ENCODE measurements around the gene SV2C. TPM values are rescaled to one million over a fixed set of nuclear protein-coding genes. Genes with fewer than 3 reads are reported as not detected.

The SV2C gene
- total RNA-seq, 1 experiment from 2014 or later, result not detected

DNA sequence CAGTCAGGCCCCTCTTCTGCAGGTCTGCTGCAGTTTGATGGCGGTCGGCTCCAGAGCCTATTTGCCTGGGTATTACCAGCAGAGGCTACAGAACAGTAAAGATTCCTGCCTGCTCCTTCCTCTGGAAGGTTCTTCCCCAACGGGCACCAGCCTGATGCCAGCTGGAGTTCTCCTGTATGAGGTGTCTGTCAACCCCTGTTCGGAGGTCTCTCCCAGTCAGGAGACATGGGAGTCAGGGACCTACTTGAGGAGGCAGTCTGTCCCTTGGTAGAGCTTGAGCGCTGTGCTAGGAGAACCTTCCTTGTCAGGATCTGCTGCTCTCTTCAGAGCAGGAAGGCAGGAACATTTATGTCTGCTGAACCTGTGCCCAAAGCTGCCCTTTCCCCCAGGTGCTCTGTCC, 181.5 kb downstream of the SV2C start:
- intact Hi-C loops (cut with micrococcal nuclease), result no loop called here
- Mint-ChIP-seq H3K27me3 (ENCODE audit: insufficient read depth, unreplicated experiment) (peaks cover 77% of the 10 kb centered on the region), H3K4me3 (ENCODE audit: unreplicated experiment) (no peak overlapping the region), H3K9me3 (ENCODE audit: unreplicated experiment) (peaks cover 7% of the 10 kb centered on the region), H3K36me3 (ENCODE audit: insufficient read depth, unreplicated experiment) (no peaks in the 10 kb centered on the region), H3K4me1 (ENCODE audit: insufficient read depth, unreplicated experiment) (no peaks in the 10 kb centered on the region), H3K27ac (ENCODE audit: low read depth, unreplicated experiment) (no peak overlapping the region)
- DNase-seq (ENCODE audit: unreplicated experiment), result no peak
- ChIA-PET POLR2A (interaction anchor here (0.6 kb wide), 1 partner anchor 84 kb away, joined by 3 read pairs; no protein-coding TSS in a partner anchor), CTCF (interaction anchor here (0.6 to 0.9 kb wide), 2 partner anchors 8 to 155 kb away, joined by 3 read pairs; no protein-coding TSS in a partner anchor)
- BruUV-seq (replicated peaks), result no TSS peak
- TF ChIP-seq CTCF (IDR thresholded peaks at IDR 0.05; ENCODE audit: unreplicated experiment), result no peak

DNA sequence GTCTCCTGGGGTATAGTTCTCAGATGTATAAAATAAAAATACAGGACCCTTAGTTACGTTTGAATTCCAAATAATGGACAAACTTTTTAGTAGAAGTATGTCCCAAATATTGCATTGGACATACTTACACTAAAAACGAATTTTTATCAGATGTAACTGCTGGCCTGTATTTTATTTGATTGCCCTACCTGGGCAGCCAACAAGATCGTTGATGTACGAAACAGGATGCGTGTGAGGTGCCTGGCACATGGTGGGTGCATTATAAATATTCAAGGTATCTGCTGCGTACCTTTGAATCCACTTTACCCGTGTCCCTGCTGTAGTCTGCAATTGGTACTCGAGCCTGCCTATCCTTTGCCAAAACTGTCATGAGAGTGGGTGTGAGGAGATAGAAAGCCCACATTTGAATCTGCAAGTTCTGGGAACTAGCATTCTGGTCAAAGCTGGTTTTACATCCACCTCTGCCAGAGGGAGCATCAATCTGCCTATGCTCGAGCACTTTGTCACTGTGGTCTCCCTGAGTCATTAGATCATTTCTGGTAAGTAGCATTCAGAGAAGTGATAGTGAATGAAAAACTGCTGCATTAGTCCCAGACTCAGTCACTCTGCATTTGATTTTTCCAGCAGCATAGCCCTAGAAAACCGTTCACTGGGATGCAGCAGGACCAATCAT, 186.2 kb downstream of the SV2C start:
- POLR2A ChIA-PET, result no interaction called here
- no peak for TF ChIP-seq CTCF (IDR thresholded peaks at IDR 0.05; ENCODE audit: unreplicated experiment)
- Mint-ChIP-seq H3K9me3 (ENCODE audit: unreplicated experiment) (no peaks in the 10 kb centered on the region), H3K4me3 (ENCODE audit: unreplicated experiment) (no peak overlapping the region), H3K4me1 (ENCODE audit: insufficient read depth, unreplicated experiment) (peaks cover 7% of the 10 kb centered on the region), H3K27me3 (ENCODE audit: insufficient read depth, unreplicated experiment) (peaks cover 30% of the 10 kb centered on the region), H3K27ac (ENCODE audit: low read depth, unreplicated experiment) (no peak overlapping the region), H3K36me3 (ENCODE audit: insufficient read depth, unreplicated experiment) (no peaks in the 10 kb centered on the region)
- CTCF ChIA-PET, result interaction anchor here (2.1 kb wide), 1 partner anchor 13 kb away, joined by 5 read pairs; no protein-coding TSS in a partner anchor
- BruUV-seq (replicated peaks), result no TSS peak
- DNase-seq (ENCODE audit: unreplicated experiment), result no peak
- intact Hi-C loops (cut with micrococcal nuclease), result no loop called here

DNA sequence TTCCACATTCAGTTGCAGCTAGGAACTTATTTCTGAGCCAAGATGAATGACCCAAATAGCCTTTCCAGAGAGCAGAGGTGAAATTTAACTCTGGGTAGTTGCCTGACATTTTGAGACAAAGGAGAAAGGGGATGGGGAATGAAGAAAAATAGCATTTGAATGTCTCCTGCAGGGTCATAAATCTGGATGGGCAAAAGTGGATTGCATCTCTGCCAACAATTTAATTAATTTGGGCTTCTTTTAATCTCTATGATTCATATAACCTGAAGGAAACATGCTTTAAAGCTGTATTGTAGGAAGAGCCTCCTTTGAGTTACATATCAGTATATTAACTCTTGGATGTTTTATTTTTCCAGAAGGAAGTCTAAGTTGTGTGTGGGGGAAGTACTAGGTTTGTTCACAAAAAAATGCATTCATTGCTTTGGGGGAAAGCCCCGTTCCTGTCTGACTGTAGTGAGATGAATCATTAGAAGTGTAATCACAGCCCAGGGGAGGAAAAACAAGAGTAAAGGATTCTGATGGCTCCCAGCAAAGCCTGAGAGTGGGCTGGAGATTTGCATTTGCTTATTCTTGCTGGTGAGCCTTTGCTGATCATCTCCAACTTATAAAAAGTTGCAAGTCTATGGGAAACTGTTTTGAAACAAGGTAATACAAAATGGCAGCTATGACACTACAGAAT, 186.9 kb downstream of the SV2C start:
- no peak for TF ChIP-seq CTCF (IDR thresholded peaks at IDR 0.05; ENCODE audit: unreplicated experiment)
- peak; percentile 35 for DNase-seq (ENCODE audit: unreplicated experiment)
- BruUV-seq (replicated peaks), result no TSS peak
- Mint-ChIP-seq H3K9me3 (ENCODE audit: unreplicated experiment) (no peaks in the 10 kb centered on the region), H3K4me3 (ENCODE audit: unreplicated experiment) (no peak overlapping the region), H3K27ac (ENCODE audit: low read depth, unreplicated experiment) (no peak overlapping the region), H3K27me3 (ENCODE audit: insufficient read depth, unreplicated experiment) (peaks cover 28% of the 10 kb centered on the region), H3K4me1 (ENCODE audit: insufficient read depth, unreplicated experiment) (peaks cover 7% of the 10 kb centered on the region), H3K36me3 (ENCODE audit: insufficient read depth, unreplicated experiment) (no peaks in the 10 kb centered on the region)
- CTCF ChIA-PET, result no interaction called here
- POLR2A ChIA-PET, result no interaction called here
- intact Hi-C loops (cut with micrococcal nuclease), result no loop called here

DNA sequence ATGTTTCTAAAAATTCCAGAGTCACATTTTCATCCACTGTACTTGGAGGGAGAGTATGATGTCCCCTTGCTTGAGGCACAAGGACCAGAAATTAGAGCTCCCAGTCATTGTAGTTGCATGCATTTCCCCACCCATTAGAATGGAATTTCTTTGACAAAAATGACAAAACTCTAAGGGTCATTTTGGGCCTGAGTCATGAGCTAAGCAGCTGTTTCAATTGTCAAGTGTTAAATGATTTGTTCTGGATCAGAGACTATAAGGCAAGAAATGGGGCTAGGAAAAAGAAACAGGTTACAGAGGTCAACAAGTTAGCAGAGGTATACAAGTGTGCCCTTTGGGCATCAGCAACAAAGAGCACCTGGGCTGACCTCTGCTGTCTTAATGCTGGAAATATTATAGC, 188.7 kb downstream of the SV2C start:
- Mint-ChIP-seq H3K36me3 (ENCODE audit: insufficient read depth, unreplicated experiment) (no peaks in the 10 kb centered on the region), H3K27me3 (ENCODE audit: insufficient read depth, unreplicated experiment) (peaks cover 18% of the 10 kb centered on the region), H3K27ac (ENCODE audit: low read depth, unreplicated experiment) (no peak overlapping the region), H3K4me3 (ENCODE audit: unreplicated experiment) (no peak overlapping the region), H3K9me3 (ENCODE audit: unreplicated experiment) (no peaks in the 10 kb centered on the region), H3K4me1 (ENCODE audit: insufficient read depth, unreplicated experiment) (peaks cover 7% of the 10 kb centered on the region)
- CTCF ChIA-PET, result interaction anchor here (0.7 to 2.4 kb wide), 5 partner anchors 10 to 316 kb away, joined by 3 to 7 read pairs (median 4); no protein-coding TSS in a partner anchor
- POLR2A ChIA-PET, result interaction anchor here (1.1 kb wide), 1 partner anchor 12 kb away, joined by 3 read pairs; no protein-coding TSS in a partner anchor
- intact Hi-C loops (cut with micrococcal nuclease), result no loop called here
- no peak for TF ChIP-seq CTCF (IDR thresholded peaks at IDR 0.05; ENCODE audit: unreplicated experiment)
- no peak for DNase-seq (ENCODE audit: unreplicated experiment)
- no TSS peak for BruUV-seq (replicated peaks)
